Measurements from ENCODE around the gene NPIPB9.
A peak's percentile ranks its signal among the peaks of the same experiment; 100 is the strongest.
"Not testable (repeated sequence)": the region's sequence is repeated elsewhere in the genome, so short reads cannot be mapped to it uniquely, and the experiment has no call there.

Gene NPIPB9

DNA sequence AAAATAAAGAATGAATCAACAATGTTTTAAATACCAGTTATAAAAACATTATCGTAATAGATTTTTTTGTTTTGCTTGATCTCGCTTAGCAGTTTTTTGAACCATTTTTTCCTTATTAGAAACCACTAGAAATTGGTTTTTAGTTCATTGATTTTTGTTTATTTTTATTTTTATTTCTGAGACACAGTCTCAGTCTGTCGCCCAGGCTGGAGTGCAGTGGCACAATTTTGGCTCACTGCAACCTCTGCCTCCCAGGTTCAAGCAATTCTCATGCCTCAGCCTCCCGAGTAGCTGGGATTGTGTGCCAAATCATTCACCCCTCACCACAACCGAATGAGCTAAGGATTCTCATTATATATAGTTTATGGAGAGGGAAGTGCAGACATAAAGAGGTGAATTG, at the start of gene NPIPB9:
Gene NPIPB9, plus strand, starts transcription at position 301 of the 400 bp plus-strand sequence.
- not testable (repeated sequence) for DNase-seq (ENCODE audit: low read depth); H3K4me3 ChIP-seq (ENCODE audit: low read depth, low read length)

DNA sequence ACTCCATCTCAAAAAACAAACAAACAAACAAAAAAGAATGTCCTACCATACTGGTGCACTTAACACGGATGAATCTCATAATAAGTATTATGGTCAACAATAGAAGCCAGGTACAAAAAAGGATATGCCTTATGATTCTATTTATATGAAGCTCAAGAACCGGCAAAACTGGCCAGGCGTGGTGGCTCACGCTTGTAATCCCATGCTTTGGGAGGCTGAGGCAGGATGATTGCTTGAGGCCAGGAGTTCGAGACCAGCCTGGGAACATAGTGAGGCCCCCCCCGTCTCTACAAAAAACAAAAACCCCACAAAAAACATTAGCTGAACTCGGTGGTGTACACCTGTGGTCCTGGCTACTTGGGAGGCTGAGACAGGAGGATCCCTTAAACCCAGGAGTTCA, 47.3 kb upstream of the NPIPB9 start:
- H3K4me3 ChIP-seq (ENCODE audit: low read depth, low read length); DNase-seq (ENCODE audit: low read depth): not testable (repeated sequence)

DNA sequence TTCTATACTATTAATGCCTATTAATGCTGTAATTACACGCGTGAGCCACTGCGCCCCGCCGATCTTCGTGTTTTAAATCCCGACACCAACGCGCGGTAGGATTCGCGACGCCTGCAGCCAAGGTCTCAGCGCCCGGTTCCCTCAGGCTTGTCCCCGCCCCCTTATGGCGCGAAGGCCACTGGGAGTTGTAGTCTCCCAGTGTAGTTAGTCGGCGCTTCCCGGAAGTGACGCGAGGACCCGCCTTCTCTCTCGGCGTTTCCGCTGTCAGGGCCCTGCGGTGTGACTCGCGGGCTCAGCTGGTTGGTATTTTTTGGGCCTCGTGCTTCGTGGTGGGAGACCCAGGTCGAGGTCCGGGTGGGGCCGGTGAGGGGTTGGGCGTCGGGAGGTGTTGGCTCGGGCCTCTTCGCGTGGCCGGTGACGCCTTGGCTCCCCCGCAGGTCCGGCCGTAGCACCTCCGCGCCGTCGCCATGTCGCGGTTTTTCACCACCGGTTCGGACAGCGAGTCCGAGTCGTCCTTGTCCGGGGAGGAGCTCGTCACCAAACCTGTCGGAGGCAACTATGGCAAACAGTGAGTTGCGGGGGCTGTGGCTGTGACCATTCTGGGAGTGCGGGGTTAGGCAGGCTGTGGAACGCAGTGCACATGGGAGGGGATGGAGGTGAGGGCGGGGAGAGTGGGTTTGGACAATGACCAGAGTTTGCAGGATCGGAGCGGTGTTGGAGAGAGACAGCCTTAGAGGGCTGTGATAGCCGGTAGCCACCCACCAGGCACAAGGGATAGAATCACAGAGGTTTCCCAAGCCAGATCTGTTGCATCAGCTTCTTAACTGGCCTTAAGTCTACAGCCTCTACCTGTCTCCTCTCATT, 40.1 kb upstream of the NPIPB9 start, which contains the start of gene EIF3C:
Gene EIF3C, plus strand, starts transcription at position 245 of the 864 bp plus-strand sequence. Its CDS starts 223 bp downstream, at position 468.
- H3K4me3 ChIP-seq (ENCODE audit: low read depth, low read length), result peak within 1 kb of the TSS; percentile 35
- DNase-seq (ENCODE audit: low read depth), result not testable (repeated sequence)

DNA sequence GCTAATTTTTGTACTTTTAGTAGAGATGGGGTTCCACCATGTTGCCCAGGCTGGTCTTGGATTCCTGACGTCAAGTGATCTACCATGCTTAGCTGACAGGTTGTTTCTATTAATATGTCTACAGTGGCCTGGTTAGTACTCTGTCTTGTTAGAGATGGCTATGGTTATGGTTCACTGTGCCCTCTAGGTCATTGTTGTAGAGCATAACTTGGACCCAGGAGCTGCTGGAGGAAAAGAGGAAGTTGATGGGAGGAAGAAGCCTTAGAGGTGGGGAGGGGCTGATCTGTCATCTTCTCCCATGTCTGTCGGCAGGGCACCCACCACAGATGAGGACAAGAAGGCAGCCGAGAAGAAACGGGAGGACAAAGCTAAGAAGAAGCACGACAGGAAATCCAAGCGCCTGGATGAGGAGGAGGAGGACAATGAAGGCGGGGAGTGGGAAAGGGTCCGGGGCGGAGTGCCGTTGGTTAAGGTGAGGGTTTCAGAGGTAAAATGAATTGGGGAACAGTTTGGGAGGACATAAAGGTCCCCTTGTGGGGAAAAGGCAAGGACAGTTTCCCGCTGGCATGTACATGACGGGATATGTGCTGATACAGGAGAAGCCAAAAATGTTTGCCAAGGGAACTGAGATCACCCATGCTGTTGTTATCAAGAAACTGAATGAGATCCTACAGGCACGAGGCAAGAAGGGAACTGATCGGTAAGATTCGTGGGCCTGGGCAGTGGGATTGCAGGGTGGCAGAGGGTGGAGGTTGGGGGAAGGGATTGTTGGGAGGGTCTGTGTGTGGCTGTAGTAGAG, 28.5 kb upstream of the NPIPB9 start:
- not testable (repeated sequence) for DNase-seq (ENCODE audit: low read depth); H3K4me3 ChIP-seq (ENCODE audit: low read depth, low read length)

DNA sequence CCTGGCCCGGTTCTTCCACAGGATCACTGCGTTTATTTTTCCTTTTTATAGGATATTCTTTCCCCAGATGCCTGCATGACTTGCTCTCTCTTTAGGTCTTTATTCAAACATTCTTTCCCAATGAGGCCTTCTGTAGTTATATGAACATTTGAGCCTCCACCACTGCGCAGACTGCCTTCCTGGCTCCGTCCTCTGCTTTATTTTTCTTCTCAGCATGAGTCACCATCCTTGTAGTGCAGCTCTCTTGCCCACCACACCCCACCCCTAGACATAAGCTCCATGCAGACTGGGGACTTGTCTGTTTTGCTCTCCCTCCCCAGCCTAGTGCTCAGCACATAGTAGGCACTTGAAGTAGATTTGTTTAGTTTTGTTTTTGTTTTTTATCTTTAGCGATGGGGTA, 20.3 kb upstream of the NPIPB9 start:
- H3K4me3 ChIP-seq (ENCODE audit: low read depth, low read length); DNase-seq (ENCODE audit: low read depth): not testable (repeated sequence)

DNA sequence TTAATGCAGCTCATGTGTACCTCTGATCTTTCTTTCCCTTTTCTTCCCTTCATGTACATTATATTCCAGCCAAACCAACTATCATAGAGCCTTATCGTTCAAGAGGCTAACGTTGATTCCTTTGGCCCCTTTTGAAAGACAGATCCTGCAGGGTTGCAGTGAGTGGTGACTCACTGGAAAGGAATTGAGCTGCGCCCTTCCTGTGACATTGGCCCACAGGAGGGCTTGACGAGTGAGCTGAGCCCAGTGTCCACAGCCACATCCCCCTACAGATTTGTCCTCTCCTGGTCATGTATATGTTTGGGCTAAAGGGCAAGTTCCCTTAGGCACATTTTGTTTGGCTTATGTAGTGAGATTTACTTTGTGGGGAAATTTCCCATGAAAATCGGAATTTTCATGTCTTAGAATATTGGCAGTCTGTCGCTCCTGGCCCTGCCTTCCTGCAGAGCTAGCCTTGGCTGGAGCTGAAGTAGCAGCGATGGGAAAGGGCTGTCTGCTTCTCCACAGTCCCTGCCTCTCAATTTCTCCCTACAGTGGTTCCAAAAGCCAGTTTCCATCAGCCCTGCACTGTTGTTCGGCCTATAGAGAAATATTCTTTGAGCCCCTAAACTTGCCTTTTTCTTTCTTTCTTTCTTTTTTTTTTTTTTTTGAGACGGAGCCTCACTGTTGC, 19.0 kb upstream of the NPIPB9 start:
- not testable (repeated sequence) for DNase-seq (ENCODE audit: low read depth); H3K4me3 ChIP-seq (ENCODE audit: low read depth, low read length)

DNA sequence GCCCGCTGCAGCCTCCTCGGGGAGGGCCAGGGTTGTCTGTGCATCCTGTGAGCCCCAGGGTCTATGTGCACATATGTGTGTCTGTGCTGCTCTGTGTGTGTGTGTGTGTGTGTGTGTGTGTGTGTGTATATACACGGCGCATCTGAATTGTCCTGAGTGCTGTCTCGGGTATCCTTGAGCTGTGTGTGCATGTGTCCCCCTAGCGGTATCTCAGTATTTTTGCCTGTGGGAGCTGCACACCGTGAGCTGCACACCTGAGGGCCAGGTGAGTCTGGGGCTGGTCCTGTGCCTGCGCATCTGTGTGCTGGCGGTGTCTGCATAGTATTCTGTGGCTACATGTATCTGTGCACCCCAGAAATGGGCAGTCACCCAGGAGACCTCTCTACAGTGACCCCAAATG, 11.8 kb upstream of the NPIPB9 start:
- H3K4me3 ChIP-seq (ENCODE audit: low read depth, low read length); DNase-seq (ENCODE audit: low read depth): not testable (repeated sequence)

DNA sequence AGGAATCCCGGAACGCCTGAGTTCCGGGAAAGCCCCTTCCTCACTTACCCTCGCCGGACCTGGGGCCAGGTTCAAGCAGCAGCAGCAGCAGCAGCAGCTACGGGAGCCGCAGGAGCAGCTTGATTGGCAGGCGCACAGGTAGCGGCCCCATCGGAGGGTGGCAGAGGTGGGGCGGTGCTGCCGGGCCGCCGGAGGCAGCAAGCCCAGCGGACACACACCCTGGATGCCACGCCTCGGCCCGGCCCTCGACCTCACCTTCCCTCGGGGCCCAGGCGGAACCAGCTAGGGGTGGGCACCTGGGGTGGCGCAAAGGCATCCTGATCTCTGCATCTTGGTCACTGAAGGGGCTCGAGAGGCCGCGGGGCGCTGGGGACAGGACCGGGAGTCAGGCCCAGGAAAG, 11.0 kb upstream of the NPIPB9 start:
- DNase-seq (ENCODE audit: low read depth); H3K4me3 ChIP-seq (ENCODE audit: low read depth, low read length): not testable (repeated sequence)

- DNase-seq (ENCODE audit: low read depth); H3K4me3 ChIP-seq (ENCODE audit: low read depth, low read length): not testable (repeated sequence)
Observed at GRCh38 chr16:28741295-28741694, 10.3 kb upstream of the NPIPB9 start.

DNA sequence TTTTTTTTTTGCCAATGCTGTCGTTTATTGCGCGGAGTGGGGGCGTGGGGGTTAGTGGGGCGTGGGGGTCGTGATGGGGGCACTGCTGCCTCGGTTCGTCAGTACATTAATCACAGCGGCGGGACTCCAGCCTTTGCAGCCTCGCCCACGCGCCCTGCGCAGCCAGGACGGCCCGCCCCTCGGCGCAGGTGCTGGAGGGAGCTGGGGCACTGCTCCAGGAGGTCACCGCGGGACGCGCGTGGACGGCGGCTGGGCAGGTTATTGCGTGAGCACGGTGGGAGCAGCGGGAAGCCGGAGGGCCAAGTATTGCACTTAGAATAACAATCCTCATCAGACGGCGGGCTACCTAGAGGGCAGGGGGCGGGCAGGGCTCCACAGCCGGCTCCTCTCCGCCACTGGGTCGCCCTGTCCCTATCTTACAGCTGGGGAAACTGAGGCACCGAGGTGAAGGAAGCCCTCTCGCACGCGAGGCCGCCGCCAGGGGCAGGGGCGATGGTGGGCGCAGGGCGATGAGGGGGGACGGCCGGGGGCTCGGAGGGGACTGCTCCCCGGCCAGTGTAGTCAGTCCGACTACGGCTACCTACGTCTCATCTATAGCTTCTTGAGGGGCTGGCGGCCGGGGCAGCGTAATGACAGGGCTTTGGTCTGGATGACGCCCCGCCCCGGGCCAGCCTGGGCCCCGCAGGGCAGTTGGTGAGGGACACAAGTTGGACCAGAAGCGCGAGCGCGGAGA, 4.8 kb upstream of the NPIPB9 start:
- DNase-seq (ENCODE audit: low read depth); H3K4me3 ChIP-seq (ENCODE audit: low read depth, low read length): not testable (repeated sequence)

GRCh38 chr16:28749997-28750465, 1.6 kb upstream of the NPIPB9 start:
- not testable (repeated sequence) for DNase-seq (ENCODE audit: low read depth); H3K4me3 ChIP-seq (ENCODE audit: low read depth, low read length)

- not testable (repeated sequence) for DNase-seq (ENCODE audit: low read depth); H3K4me3 ChIP-seq (ENCODE audit: low read depth, low read length)
Observed at GRCh38 chr16:28750469-28751067, 1.0 kb upstream of the NPIPB9 start.

DNA sequence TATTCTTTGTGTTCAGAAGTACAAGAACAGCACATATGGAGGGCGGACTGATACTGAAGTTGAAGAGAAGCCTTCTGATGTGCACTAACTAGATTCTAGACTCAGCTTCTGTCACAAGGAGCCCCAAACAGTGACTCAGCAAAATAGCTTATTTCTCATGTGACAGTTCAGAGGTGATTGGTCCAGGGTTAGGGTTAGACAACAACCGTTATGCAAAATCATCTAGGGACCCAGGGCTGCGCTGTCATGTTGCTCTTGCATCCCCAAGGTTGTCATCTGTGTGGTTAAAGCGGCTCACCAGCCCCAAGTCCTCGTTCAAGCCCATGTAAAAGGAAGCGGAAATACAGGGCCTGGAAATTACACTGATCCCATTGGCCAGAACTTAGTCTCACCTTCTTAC, 30.1 kb downstream of the NPIPB9 start:
- DNase-seq (ENCODE audit: low read depth); H3K4me3 ChIP-seq (ENCODE audit: low read depth, low read length): not testable (repeated sequence)

GRCh38 chr16:28782357-28782756, 30.8 kb downstream of the NPIPB9 start:
- not testable (repeated sequence) for DNase-seq (ENCODE audit: low read depth)

GRCh38 chr16:28802235-28803019, 50.8 kb downstream of the NPIPB9 start:
- not testable (repeated sequence) for H3K4me3 ChIP-seq (ENCODE audit: low read depth, low read length)

More at GRCh38 chr16:28782357-28782756, 30.8 kb downstream of the NPIPB9 start:
- H3K4me3 ChIP-seq (ENCODE audit: low read depth, low read length), result not testable (repeated sequence)

GRCh38 chr16:28807445-28808120, 56.0 kb downstream of the NPIPB9 start:
- DNase-seq (ENCODE audit: low read depth); H3K4me3 ChIP-seq (ENCODE audit: low read depth, low read length): not testable (repeated sequence)

More at GRCh38 chr16:28802235-28803019, 50.8 kb downstream of the NPIPB9 start:
- DNase-seq (ENCODE audit: low read depth), result peak; percentile 11

DNA sequence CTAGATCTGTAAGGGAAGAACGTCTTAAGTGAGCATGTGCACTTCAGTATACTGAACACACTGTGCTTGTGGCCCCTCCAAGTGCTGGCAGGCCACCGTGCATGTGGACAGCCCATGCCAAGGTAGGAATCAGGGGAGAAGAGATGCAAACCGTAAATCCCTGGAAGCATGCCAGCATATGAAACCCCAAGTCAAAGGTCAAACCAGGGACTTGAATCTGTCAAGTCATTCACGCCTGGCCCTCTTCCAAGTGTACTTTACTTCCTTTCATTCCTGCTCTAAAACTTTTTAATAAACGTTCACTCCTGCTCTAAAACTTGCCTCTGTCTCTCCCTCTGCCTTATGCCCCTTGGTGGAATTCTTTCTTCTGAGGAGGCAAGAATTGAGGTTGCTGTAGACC, 68.4 kb downstream of the NPIPB9 start:
- no peak for DNase-seq (ENCODE audit: low read depth)
- no peak overlapping the region for H3K4me3 ChIP-seq (ENCODE audit: low read depth, low read length)

All from skeletal muscle cell (primary cell).